AG04450 (cell line): ENCODE measurements around the gene ZNF292. TPM values are rescaled to one million over a fixed set of nuclear protein-coding genes. Genes with fewer than 3 reads are reported as not detected.

ENCODE experiments used
- CTCF ChIA-PET: fragments of 300-600, 350-600 bp; formaldehyde crosslinking; extraction: SDS; loops from one replicate; lab custom pipeline; 2022; ENCODE audit warnings: antibody characterized with exemption, inconsistent platforms; lab: Charles Lee
- POLR2A ChIA-PET: fragments of 350-600 bp; formaldehyde crosslinking; extraction: SDS; loops from one replicate; lab custom pipeline; 2021; ENCODE audit warnings: antibody characterized with exemption, inconsistent platforms; lab: Yijun Ruan, JAX
- DNase-seq: peaks from one replicate; pipeline ENCODE4 v3.0.0-alpha.2; 2011; ENCODE audit warnings: low read depth, low spot score
- H3K27ac ChIP-seq: one replicate; pipeline ENCODE4 v1.5.1; 2012; ENCODE audit warnings: low read depth, low read length, control low read depth
- H3K27me3 ChIP-seq: one replicate; pipeline ENCODE4 v1.6.0; 2012; ENCODE audit warnings: low read length; ENCODE audit not compliant: control insufficient read depth, insufficient read depth
- H3K4me3 ChIP-seq: 2 replicates; pipeline ENCODE4 v1.5.1; 2011; ENCODE audit warnings: mild to moderate bottlenecking, low read depth, low read length, control low read depth
- H3K9me3 ChIP-seq: 2 replicates; pipeline ENCODE4 v1.5.1; 2012; ENCODE audit warnings: low read length; ENCODE audit not compliant: control insufficient read depth, insufficient read depth
- polyA plus RNA-seq: library from polyadenylated mRNA; depleted of rRNA; stranded (reverse); fragments of >200 nt; gene quantifications from 2 replicates; pipeline ENCODE4 v1.2.3, GENCODE V29; 2011
- TF ChIP-seq, protein P1 (sequence below): IDR thresholded peaks from 2 replicates; pipeline ENCODE4 v1.5.1; 2011; ENCODE audit warnings: low read depth, low read length, control low read depth, inconsistent platforms

Gene ZNF292
- polyA plus RNA-seq, 1 experiment: 18.0 TPM

DNA sequence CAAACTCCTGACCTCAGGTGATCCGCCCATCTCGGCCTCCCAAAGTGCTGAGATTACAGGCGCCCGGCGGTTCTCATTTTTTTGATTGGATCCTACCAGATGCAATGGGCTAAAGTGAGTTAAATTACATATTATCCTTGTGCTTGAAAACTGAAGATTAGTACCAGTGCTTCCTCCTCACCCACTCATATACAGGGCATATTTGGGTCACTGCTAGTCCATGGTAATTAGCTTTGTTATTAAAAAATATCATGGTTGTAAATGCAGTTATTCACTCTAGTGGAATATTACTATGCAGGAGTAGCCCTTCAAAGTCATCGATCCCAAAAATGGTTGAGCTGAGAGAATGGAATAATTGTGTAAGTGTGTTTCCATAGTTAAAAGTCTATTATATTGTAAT, 26.5 kb downstream of the ZNF292 start:
- POLR2A ChIA-PET: no interaction called here
- no peak overlapping the region for H3K27ac ChIP-seq
- no peak overlapping the region for H3K4me3 ChIP-seq
- no peak for DNase-seq
- CTCF ChIA-PET: interaction anchor here (0.5 kb wide), 1 partner anchor 198 kb away, joined by 3 read pairs; no protein-coding TSS in a partner anchor
- TF ChIP-seq, protein P1, sequence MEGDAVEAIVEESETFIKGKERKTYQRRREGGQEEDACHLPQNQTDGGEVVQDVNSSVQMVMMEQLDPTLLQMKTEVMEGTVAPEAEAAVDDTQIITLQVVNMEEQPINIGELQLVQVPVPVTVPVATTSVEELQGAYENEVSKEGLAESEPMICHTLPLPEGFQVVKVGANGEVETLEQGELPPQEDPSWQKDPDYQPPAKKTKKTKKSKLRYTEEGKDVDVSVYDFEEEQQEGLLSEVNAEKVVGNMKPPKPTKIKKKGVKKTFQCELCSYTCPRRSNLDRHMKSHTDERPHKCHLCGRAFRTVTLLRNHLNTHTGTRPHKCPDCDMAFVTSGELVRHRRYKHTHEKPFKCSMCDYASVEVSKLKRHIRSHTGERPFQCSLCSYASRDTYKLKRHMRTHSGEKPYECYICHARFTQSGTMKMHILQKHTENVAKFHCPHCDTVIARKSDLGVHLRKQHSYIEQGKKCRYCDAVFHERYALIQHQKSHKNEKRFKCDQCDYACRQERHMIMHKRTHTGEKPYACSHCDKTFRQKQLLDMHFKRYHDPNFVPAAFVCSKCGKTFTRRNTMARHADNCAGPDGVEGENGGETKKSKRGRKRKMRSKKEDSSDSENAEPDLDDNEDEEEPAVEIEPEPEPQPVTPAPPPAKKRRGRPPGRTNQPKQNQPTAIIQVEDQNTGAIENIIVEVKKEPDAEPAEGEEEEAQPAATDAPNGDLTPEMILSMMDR: no peak
- H3K27me3 ChIP-seq: no peaks in the 10 kb centered on the region
- no peaks in the 10 kb centered on the region for H3K9me3 ChIP-seq

DNA sequence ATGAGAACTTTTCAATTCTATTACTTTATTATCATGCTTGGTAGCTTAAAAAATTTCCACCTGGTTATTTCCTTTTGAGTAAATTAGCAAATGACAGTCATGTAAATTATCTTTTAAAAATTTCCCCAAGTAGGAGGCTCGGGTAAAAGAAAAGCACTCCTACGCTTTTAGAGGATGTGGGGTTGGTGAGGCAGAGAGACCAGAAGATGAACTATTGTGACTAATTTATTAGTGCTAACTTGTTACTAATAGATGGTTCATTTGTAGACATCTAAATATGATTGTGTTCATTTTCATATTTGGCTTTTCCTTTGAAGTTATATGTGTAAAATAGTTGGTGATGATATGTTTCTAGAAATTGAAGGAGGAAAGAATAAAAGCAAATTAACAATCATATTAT, 27.0 kb downstream of the ZNF292 start:
- ChIA-PET POLR2A (no interaction called here), CTCF (interaction anchor here (0.5 kb wide), 1 partner anchor 198 kb away, joined by 3 read pairs; no protein-coding TSS in a partner anchor)
- TF ChIP-seq, protein P1: no peak
- Histone ChIP-seq H3K27me3 (no peaks in the 10 kb centered on the region), H3K27ac (no peak overlapping the region), H3K9me3 (no peaks in the 10 kb centered on the region), H3K4me3 (no peak overlapping the region)
- no peak for DNase-seq

DNA sequence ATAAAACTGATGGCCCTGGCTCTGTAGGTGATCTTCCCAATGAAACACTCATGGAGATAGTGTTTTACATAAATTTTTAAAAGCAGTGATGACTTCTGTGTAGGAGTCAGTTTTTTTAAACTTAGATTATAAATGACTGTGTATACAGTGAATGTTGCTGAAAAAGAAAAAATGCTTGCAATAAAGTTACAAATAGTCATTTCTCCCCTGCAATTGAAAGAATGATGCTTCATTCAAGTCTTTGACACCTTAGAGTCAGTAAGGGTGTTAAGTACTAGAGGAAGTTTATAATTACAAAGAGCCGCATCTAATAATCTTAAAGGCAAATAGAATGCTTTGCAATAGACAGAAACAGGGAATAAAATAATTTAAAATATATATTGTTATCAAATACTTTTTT, 27.6 kb downstream of the ZNF292 start:
- no peak for DNase-seq
- TF ChIP-seq, protein P1: no peak
- H3K27me3 ChIP-seq: no peaks in the 10 kb centered on the region
- H3K27ac ChIP-seq: no peak overlapping the region
- no peak overlapping the region for H3K4me3 ChIP-seq
- no peaks in the 10 kb centered on the region for H3K9me3 ChIP-seq
- ChIA-PET POLR2A (no interaction called here), CTCF (no interaction called here)

DNA sequence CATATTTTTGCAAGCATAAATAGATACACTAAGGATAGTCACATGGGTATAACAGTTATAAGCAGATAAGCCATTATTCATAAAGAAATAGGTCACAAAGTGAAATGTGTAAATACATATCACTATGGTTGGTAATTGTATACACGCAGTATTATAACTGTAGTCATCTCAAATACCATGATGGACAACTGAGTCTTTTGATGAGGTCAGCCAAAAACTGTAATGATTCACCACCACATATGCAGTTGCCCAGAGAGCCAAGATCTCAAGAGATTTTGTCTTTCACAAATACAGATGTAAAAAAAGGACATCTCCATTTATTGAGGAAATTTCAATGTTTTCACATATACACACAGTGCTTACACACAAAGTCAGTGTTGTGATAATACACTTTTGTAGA, 28.3 kb downstream of the ZNF292 start:
- no peak overlapping the region for H3K4me3 ChIP-seq
- CTCF ChIA-PET: interaction anchor here (0.6 kb wide), 1 partner anchor 138 kb away, joined by 3 read pairs; the partner anchor contains the start of gene SMIM8

DNA sequence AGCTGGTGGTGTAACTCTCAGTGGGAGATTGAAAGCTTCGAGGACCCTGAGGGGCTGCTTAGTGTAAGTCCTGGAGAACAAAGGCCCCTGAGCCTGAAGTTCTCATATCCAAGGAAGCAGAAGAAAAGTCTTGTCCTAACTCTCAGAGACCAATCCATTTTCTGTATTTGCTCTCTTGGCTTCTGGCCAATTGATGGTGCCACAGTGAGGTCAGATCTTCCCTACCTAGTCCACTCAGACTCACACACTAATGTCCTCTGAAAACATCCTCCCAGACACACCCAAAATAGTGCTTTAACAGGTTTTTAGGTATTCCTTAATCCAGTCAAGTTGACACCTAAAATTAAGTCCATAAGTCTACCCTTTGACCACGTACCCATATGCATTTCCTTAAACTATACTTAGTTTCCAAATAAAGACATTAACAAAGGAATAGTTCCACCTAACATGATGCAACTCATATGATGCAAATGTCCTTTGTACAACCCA, 29.4 kb downstream of the ZNF292 start:
- ChIA-PET POLR2A (no interaction called here), CTCF (no interaction called here)
- Histone ChIP-seq H3K9me3 (no peaks in the 10 kb centered on the region), H3K27ac (no peak overlapping the region), H3K27me3 (no peaks in the 10 kb centered on the region), H3K4me3 (no peak overlapping the region)
- DNase-seq: no peak
- TF ChIP-seq, protein P1: no peak

More for the DNA sequence above, 28.3 kb downstream of the ZNF292 start:
- TF ChIP-seq, protein P1: no peak
- no peak overlapping the region for H3K27ac ChIP-seq
- no peaks in the 10 kb centered on the region for H3K9me3 ChIP-seq
- no peaks in the 10 kb centered on the region for H3K27me3 ChIP-seq
- POLR2A ChIA-PET: no interaction called here
- no peak for DNase-seq
